Neutrophil (primary cell): ENCODE results near the gene SLC16A4.

Experiments used
- H3K27ac ChIP-seq: fragments of 200-600 bp; sonication (generic); 2 replicates; pipeline ENCODE4 v1.5.1; 2016; ENCODE audit warnings: mild to moderate bottlenecking, moderate library complexity
- H3K27me3 ChIP-seq: fragments of 200-600 bp; sonication (generic); 2 replicates; pipeline ENCODE4 v1.6.0; 2016; ENCODE audit warnings: mild to moderate bottlenecking
- H3K36me3 ChIP-seq: fragments of 200-600 bp; sonication (generic); 2 replicates; pipeline ENCODE4 v1.5.1; 2017
- H3K4me1 ChIP-seq, 2 experiments: fragments of 200-600 bp in 1 of 2; sonication (generic) in 1 of 2; 1 replicate in 1 of 2; 2 replicates in 1 of 2; pipeline versions ENCODE4 v1.5.1 to v1.6.1; 2013 to 2016; ENCODE audit warnings: low read depth in 1 of 2, low read length in 1 of 2, mild to moderate bottlenecking in 1 of 2, moderate library complexity in 1 of 2; ENCODE audit not compliant: control insufficient read depth in 1 of 2, insufficient read depth in 1 of 2
- H3K4me3 ChIP-seq, 2 experiments: fragments of 200-600 bp in 1 of 2; sonication (generic) in 1 of 2; 1 replicate in 1 of 2; 2 replicates in 1 of 2; pipeline ENCODE4 v1.5.1; 2013 to 2016; ENCODE audit warnings: low read depth in 1 of 2, low read length in 1 of 2, mild to moderate bottlenecking in 1 of 2, moderate library complexity in 1 of 2
- H3K9me3 ChIP-seq: fragments of 200-600 bp; sonication (generic); 2 replicates; pipeline ENCODE4 v1.5.1; 2016
- TF ChIP-seq, protein P1 (sequence below): fragments of 200-600 bp; sonication (generic); IDR thresholded peaks from 2 replicates; pipeline ENCODE4 v1.5.1; 2016; ENCODE audit warnings: antibody characterized with exemption

Gene SLC16A4

GRCh38 chr1:110319332-110320167 is 71.3 kb downstream of the SLC16A4 start:
- peak overlapping the region; percentile 76 for H3K27ac ChIP-seq
- no peaks in the 10 kb centered on the region for H3K27me3 ChIP-seq
- TF ChIP-seq, protein P1, sequence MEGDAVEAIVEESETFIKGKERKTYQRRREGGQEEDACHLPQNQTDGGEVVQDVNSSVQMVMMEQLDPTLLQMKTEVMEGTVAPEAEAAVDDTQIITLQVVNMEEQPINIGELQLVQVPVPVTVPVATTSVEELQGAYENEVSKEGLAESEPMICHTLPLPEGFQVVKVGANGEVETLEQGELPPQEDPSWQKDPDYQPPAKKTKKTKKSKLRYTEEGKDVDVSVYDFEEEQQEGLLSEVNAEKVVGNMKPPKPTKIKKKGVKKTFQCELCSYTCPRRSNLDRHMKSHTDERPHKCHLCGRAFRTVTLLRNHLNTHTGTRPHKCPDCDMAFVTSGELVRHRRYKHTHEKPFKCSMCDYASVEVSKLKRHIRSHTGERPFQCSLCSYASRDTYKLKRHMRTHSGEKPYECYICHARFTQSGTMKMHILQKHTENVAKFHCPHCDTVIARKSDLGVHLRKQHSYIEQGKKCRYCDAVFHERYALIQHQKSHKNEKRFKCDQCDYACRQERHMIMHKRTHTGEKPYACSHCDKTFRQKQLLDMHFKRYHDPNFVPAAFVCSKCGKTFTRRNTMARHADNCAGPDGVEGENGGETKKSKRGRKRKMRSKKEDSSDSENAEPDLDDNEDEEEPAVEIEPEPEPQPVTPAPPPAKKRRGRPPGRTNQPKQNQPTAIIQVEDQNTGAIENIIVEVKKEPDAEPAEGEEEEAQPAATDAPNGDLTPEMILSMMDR = peak; percentile 29
- H3K36me3 ChIP-seq = no peaks in the 10 kb centered on the region
- H3K9me3 ChIP-seq = no peaks in the 10 kb centered on the region
- peak overlapping the region; percentile 23 to 30 for H3K4me3 ChIP-seq
- H3K4me1 ChIP-seq = peaks cover 24 to 31% of the 10 kb centered on the region in 2 experiments

DNA sequence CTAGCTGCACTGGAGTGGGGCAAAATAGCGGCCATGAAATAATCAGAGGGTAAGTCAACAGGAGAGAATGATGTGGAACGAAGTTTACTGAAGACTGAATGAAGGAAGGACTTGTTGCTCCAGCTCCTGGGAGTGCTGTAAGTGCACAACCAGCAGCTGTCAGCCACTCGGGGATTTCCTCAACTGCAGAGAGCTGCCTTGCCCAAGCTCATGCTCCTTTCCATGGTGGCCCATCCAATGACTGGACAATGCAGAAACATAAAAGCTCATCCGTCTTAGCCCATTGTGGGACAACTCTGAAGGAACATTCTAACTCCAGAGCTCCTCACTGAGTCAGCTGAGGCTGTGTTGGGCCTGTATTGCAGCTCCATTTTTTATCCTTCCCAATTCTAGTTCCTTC is 72.8 kb downstream of the SLC16A4 start:
- H3K9me3 ChIP-seq = no peaks in the 10 kb centered on the region
- no peak overlapping the region for H3K27ac ChIP-seq
- H3K36me3 ChIP-seq = no peaks in the 10 kb centered on the region
- H3K4me3 ChIP-seq = no peak overlapping the region
- TF ChIP-seq, protein P1 = no peak
- H3K4me1 ChIP-seq = peaks cover 24 to 31% of the 10 kb centered on the region in 2 experiments
- no peaks in the 10 kb centered on the region for H3K27me3 ChIP-seq

DNA sequence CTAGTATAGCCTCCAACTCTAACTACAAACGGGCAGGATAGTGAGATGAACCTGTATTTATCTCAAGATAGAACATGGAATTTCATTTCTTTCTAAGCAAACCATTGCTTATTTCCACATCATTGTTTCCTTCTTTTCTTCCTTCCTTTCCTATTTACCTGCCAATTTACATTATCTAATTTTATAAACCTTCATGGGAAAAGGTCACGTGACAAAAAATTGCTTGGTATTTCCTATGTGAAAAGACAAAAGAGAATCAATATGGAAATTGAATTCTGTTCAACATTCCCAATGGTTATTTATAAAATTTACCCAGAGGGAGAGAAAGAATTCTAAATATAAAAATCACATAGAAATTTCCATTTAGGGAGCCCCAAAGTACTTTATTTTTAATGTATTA is 74.1 kb downstream of the SLC16A4 start:
- Histone ChIP-seq H3K4me1 (peaks cover 33 to 36% of the 10 kb centered on the region in 2 experiments), H3K27ac (no peak overlapping the region), H3K27me3 (no peaks in the 10 kb centered on the region), H3K36me3 (no peaks in the 10 kb centered on the region), H3K4me3 (no peak overlapping the region), H3K9me3 (no peaks in the 10 kb centered on the region)
- TF ChIP-seq, protein P1 = no peak
